ENCODE measurements around the gene CABCOCO1.
A peak's percentile ranks its signal among the peaks of the same experiment; 100 is the strongest.
"Not testable (repeated sequence)": the region's sequence is repeated elsewhere in the genome, so short reads cannot be mapped to it uniquely, and the experiment has no call there.

CABCOCO1 gene

GRCh38 chr10:61719906-61720305 lies 57.2 kb downstream of the CABCOCO1 start:
- DNase-seq = no peak

- DNase-seq = no peak
Measured at GRCh38 chr10:61721431-61721830, 58.7 kb downstream of the CABCOCO1 start.

- not testable (repeated sequence) for DNase-seq
Measured at GRCh38 chr10:61725221-61725620, 62.5 kb downstream of the CABCOCO1 start.

GRCh38 chr10:61729596-61729995 lies 66.9 kb downstream of the CABCOCO1 start:
- DNase-seq = no peak

- DNase-seq = no peak
Measured at GRCh38 chr10:61730671-61731070, 67.9 kb downstream of the CABCOCO1 start.

GRCh38 chr10:61731638-61732037 lies 68.9 kb downstream of the CABCOCO1 start:
- no peak for DNase-seq

GRCh38 chr10:61732629-61733278 lies 70.0 kb downstream of the CABCOCO1 start:
- DNase-seq = no peak

GRCh38 chr10:61733358-61733940 lies 70.7 kb downstream of the CABCOCO1 start:
- peak; percentile 41 for DNase-seq

- DNase-seq = no peak
Measured at GRCh38 chr10:61735882-61736281, 73.2 kb downstream of the CABCOCO1 start.

GRCh38 chr10:61737455-61737854 lies 74.7 kb downstream of the CABCOCO1 start:
- DNase-seq = not testable (repeated sequence)

- no peak for DNase-seq
Measured at GRCh38 chr10:61742812-61743211, 80.1 kb downstream of the CABCOCO1 start.

- DNase-seq = no peak
Measured at GRCh38 chr10:61744469-61744868, 81.7 kb downstream of the CABCOCO1 start.

GRCh38 chr10:61746377-61746776 lies 83.6 kb downstream of the CABCOCO1 start:
- DNase-seq = no peak

- DNase-seq = no peak
Measured at GRCh38 chr10:61747307-61747706, 84.6 kb downstream of the CABCOCO1 start.

- no peak for DNase-seq
Measured at GRCh38 chr10:61749291-61749690, 86.6 kb downstream of the CABCOCO1 start.

GRCh38 chr10:61750943-61751471 lies 88.3 kb downstream of the CABCOCO1 start:
- DNase-seq = peak; percentile 19

- DNase-seq = no peak
Measured at GRCh38 chr10:61751599-61751998, 88.9 kb downstream of the CABCOCO1 start.

GRCh38 chr10:61752111-61753011 lies 89.6 kb downstream of the CABCOCO1 start:
- no peak for DNase-seq

- no peak for DNase-seq
Measured at GRCh38 chr10:61753453-61753852, 90.7 kb downstream of the CABCOCO1 start.

- DNase-seq = peak; percentile 5
Measured at GRCh38 chr10:61754587-61755550, 92.1 kb downstream of the CABCOCO1 start.

GRCh38 chr10:61757001-61757400 lies 94.3 kb downstream of the CABCOCO1 start:
- DNase-seq = no peak

Measured in NCI-H1694 treated with DMSO at 0.1 percent for 48 hours (cell line).